Measurements from ENCODE around the gene TMPRSS3. TPM values are rescaled to one million over a fixed set of nuclear protein-coding genes. Genes with fewer than 3 reads are reported as not detected.

The TMPRSS3 gene
- total RNA-seq, 4 donors from 2014 or later = not detected

GRCh38 chr21:42392731-42393442 is 3.0 kb downstream of the TMPRSS3 start:
- 72% methylated on average over 16 of the region's 17 CpGs for WGBS
- H3K36me3 ChIP-seq = no peaks in the 10 kb centered on the region
- no peak overlapping the region for H3K4me3 ChIP-seq
- TF ChIP-seq POLR2AphosphoS5 (IDR thresholded peaks at IDR 0.05) (no peak), POLR2A (IDR thresholded peaks at IDR 0.05; ENCODE audit: low read depth) (no peak), EP300 (IDR thresholded peaks at IDR 0.05) (no peak), CTCF (IDR thresholded peaks at IDR 0.05) (no peak)
- H3K4me1 ChIP-seq = no peaks in the 10 kb centered on the region
- DNase-seq (ENCODE audit: extremely low spot score) = no peak
- no peaks in the 10 kb centered on the region for H3K9me3 ChIP-seq
- peaks cover 0 to 61% (median 0%) of the 10 kb centered on the region in 4 donors for H3K27me3 ChIP-seq
- intact Hi-C loops (cut with DNase I) = no loop called here
- no peak overlapping the region for H3K27ac ChIP-seq (replicated peaks in 1 of 4)

- intact Hi-C loops (cut with DNase I) = no loop called here
- Histone ChIP-seq H3K27ac (replicated peaks in 1 of 4) (no peak overlapping the region), H3K4me1 (no peaks in the 10 kb centered on the region), H3K27me3 (peaks cover 0 to 75% (median 0%) of the 10 kb centered on the region in 4 donors), H3K9me3 (no peaks in the 10 kb centered on the region), H3K36me3 (no peaks in the 10 kb centered on the region), H3K4me3 (no peak overlapping the region)
- whole genome bisulfite sequencing = 88% methylated on average over 3 of the region's 5 CpGs
- TF ChIP-seq CTCF (IDR thresholded peaks at IDR 0.05) (no peak), EP300 (IDR thresholded peaks at IDR 0.05) (no peak), POLR2AphosphoS5 (IDR thresholded peaks at IDR 0.05) (no peak), POLR2A (IDR thresholded peaks at IDR 0.05; ENCODE audit: low read depth) (no peak)
- no peak for DNase-seq (ENCODE audit: extremely low spot score)
Observed at GRCh38 chr21:42391297-42391696, 4.6 kb downstream of the TMPRSS3 start.

- no peak for DNase-seq (ENCODE audit: extremely low spot score)
- Histone ChIP-seq H3K27me3 (peaks cover 0 to 79% (median 0%) of the 10 kb centered on the region in 4 donors), H3K36me3 (no peaks in the 10 kb centered on the region), H3K27ac (replicated peaks in 1 of 4) (no peak overlapping the region), H3K4me3 (no peak overlapping the region), H3K4me1 (no peaks in the 10 kb centered on the region), H3K9me3 (no peaks in the 10 kb centered on the region)
- no peak for TF ChIP-seq POLR2AphosphoS5 (IDR thresholded peaks at IDR 0.05)
- TF ChIP-seq EP300 (IDR thresholded peaks at IDR 0.05) = no peak
- TF ChIP-seq POLR2A (IDR thresholded peaks at IDR 0.05; ENCODE audit: low read depth) = no peak
- TF ChIP-seq CTCF (IDR thresholded peaks at IDR 0.05) = no peak
- intact Hi-C loops (cut with DNase I) = no loop called here
- 74% methylated on average over 2 of the region's 2 CpGs for WGBS
Observed at GRCh38 chr21:42390696-42391095, 5.2 kb downstream of the TMPRSS3 start.

GRCh38 chr21:42390193-42390592 is 5.7 kb downstream of the TMPRSS3 start:
- H3K36me3 ChIP-seq = no peaks in the 10 kb centered on the region
- no peak for DNase-seq (ENCODE audit: extremely low spot score)
- 74% methylated on average over 5 of the region's 5 CpGs for WGBS
- H3K4me1 ChIP-seq = no peaks in the 10 kb centered on the region
- no peaks in the 10 kb centered on the region for H3K9me3 ChIP-seq
- H3K27me3 ChIP-seq = peaks cover 0 to 81% (median 0%) of the 10 kb centered on the region in 4 donors
- TF ChIP-seq CTCF (IDR thresholded peaks at IDR 0.05) = no peak
- TF ChIP-seq POLR2AphosphoS5 (IDR thresholded peaks at IDR 0.05) = no peak
- TF ChIP-seq POLR2A (IDR thresholded peaks at IDR 0.05; ENCODE audit: low read depth) = no peak
- no peak for TF ChIP-seq EP300 (IDR thresholded peaks at IDR 0.05)
- H3K27ac ChIP-seq (replicated peaks in 1 of 4) = no peak overlapping the region
- intact Hi-C loops (cut with DNase I) = no loop called here
- H3K4me3 ChIP-seq = no peak overlapping the region

- DNase-seq (ENCODE audit: extremely low spot score) = no peak
- WGBS = 88% methylated on average over 6 of the region's 6 CpGs
- Histone ChIP-seq H3K27ac (replicated peaks in 1 of 4) (no peak overlapping the region), H3K4me1 (no peaks in the 10 kb centered on the region), H3K36me3 (no peaks in the 10 kb centered on the region), H3K4me3 (no peak overlapping the region), H3K27me3 (peaks cover 0 to 74% (median 0%) of the 10 kb centered on the region in 4 donors), H3K9me3 (no peaks in the 10 kb centered on the region)
- intact Hi-C loops (cut with DNase I) = no loop called here
- TF ChIP-seq POLR2AphosphoS5 (IDR thresholded peaks at IDR 0.05) = no peak
- no peak for TF ChIP-seq CTCF (IDR thresholded peaks at IDR 0.05)
- no peak for TF ChIP-seq EP300 (IDR thresholded peaks at IDR 0.05)
- no peak for TF ChIP-seq POLR2A (IDR thresholded peaks at IDR 0.05; ENCODE audit: low read depth)
Observed at GRCh38 chr21:42389449-42389835, 6.4 kb downstream of the TMPRSS3 start.
